K562 (cell line): ENCODE results near the gene FRK. TPM values are rescaled to one million over a fixed set of nuclear protein-coding genes. Genes with fewer than 3 reads are reported as not detected.

Experiments
- ATAC-seq: fragments of 200-7000 bp; cut with Tn5 transposase; 3 replicates; pipeline ENCODE4 v1.9.1; 2020; ENCODE audit warnings: moderate library complexity
- BruUV-seq: library from RNA; stranded (reverse); fragments of 400-500 nt; replicated peaks from 2 replicates; lab custom pipeline; 2021; lab: Mats Ljungman, UMichigan
- CTCF ChIA-PET: fragments of 300-600 bp; formaldehyde crosslinking; extraction: SDS; loops from one replicate; lab custom pipeline; 2021; ENCODE audit warnings: low intra/inter-chr PET ratio; lab: Yijun Ruan, JAX
- POLR2A ChIA-PET: fragments of 300-600, 350-650 bp; sonication (Branson Sonifier 250); formaldehyde crosslinking; extraction: SDS; loops from one replicate; lab custom pipeline; 2021; ENCODE audit warnings: antibody characterized with exemption, inconsistent platforms; lab: Yijun Ruan, JAX
- DNase-seq, 4 experiments: peaks; one replicate each; pipeline versions ENCODE4 v3.0.0 to v3.0.0-alpha.2; 2011 to 2018; ENCODE audit warnings: low spot score in 3 of 4, mixed read lengths in 3 of 4; ENCODE audit errors: extremely low read depth in 1 of 4
- FAIRE-seq: peaks from 2 replicates; lab custom pipeline; 2011; peaks lifted over from hg19 to GRCh38; lab: Jason Lieb, UNC
- H2AFZ ChIP-seq: 2 replicates; pipeline ENCODE4 v1.6.0; 2011; ENCODE audit warnings: low read depth, low read length, control low read depth, inconsistent platforms
- H3K27ac ChIP-seq: fragments of 200-600 bp; 3 replicates; pipeline ENCODE4 v1.8.0; 2011; ENCODE audit warnings: low read depth, mild to moderate bottlenecking, control low read depth, inconsistent platforms, low read length, moderate library complexity, mixed read lengths; ENCODE audit errors: extremely low read depth
- H3K27me3 ChIP-seq, 2 experiments: fragments of 300-600 bp in 1 of 2; 2 replicates in 1 of 2; 3 replicates in 1 of 2; pipeline versions ENCODE4 v1.6.0 to v1.8.0; 2011; ENCODE audit warnings: inconsistent platforms in 2 of 2, low read length in 2 of 2, mild to moderate bottlenecking in 1 of 2, mixed read lengths in 1 of 2, moderate library complexity in 1 of 2; ENCODE audit not compliant: control insufficient read depth in 2 of 2, insufficient read depth in 2 of 2
- H3K36me3 ChIP-seq: fragments of 300-600 bp; 3 replicates; pipeline ENCODE4 v1.8.0; 2011; ENCODE audit warnings: mild to moderate bottlenecking, low read length, inconsistent platforms; ENCODE audit not compliant: control insufficient read depth, insufficient read depth
- H3K4me1 ChIP-seq, 2 experiments: fragments of 200-600 bp in 1 of 2; replicated peaks in 1 of 2; 2 replicates in 1 of 2; 3 replicates in 1 of 2; pipeline versions ENCODE4 v1.5.1 to v1.8.0; 2011; ENCODE audit warnings: inconsistent platforms in 2 of 2, low read length in 2 of 2, mild to moderate bottlenecking in 1 of 2, mixed read lengths in 1 of 2, moderate library complexity in 1 of 2; ENCODE audit not compliant: control insufficient read depth in 2 of 2, insufficient read depth in 2 of 2
- H3K4me2 ChIP-seq: 2 replicates; pipeline ENCODE4 v1.6.1; 2011; ENCODE audit warnings: low read length, control low read depth, inconsistent platforms, mixed read lengths; ENCODE audit not compliant: insufficient read depth
- H3K4me3 ChIP-seq: fragments of 200-600 bp; sonication (generic), shearing (Covaris generic); 2 replicates; pipeline ENCODE4 v1.5.1; 2016; ENCODE audit warnings: control low read depth, inconsistent platforms
- H3K79me2 ChIP-seq: fragments of 200-600 bp; 3 replicates; pipeline ENCODE4 v1.8.0; 2011; ENCODE audit warnings: low read length, inconsistent platforms; ENCODE audit not compliant: control insufficient read depth, insufficient read depth
- H3K9ac ChIP-seq, 2 experiments: 2 replicates each; pipeline versions ENCODE4 v1.6.0 to v1.6.1; 2011; ENCODE audit warnings: low read depth in 2 of 2, low read length in 2 of 2, control low read depth in 1 of 2, inconsistent platforms in 1 of 2, mild to moderate bottlenecking in 1 of 2, mixed read lengths in 1 of 2; ENCODE audit not compliant: insufficient read depth in 1 of 2
- H3K9me1 ChIP-seq: one replicate; pipeline ENCODE4 v1.6.0; 2011; ENCODE audit warnings: inconsistent platforms, mild to moderate bottlenecking, low read length, moderate library complexity; ENCODE audit not compliant: control insufficient read depth, insufficient read depth
- H3K9me3 ChIP-seq: replicated peaks from 2 replicates; pipeline ENCODE4 v1.5.1; 2011; ENCODE audit warnings: low read depth, low read length, inconsistent platforms; ENCODE audit not compliant: control insufficient read depth, insufficient read depth
- H4K20me1 ChIP-seq: replicated peaks from 2 replicates; pipeline ENCODE4 v1.6.1; 2011; ENCODE audit warnings: low read length, inconsistent platforms, mixed read lengths; ENCODE audit not compliant: control insufficient read depth, insufficient read depth
- ARID2 ChIP-seq: fragments of 450-650 bp; IDR thresholded peaks from 2 replicates; pipeline ENCODE4 v1.6.1; 2017; ENCODE audit warnings: antibody characterized with exemption, mild to moderate bottlenecking
- NFYB ChIP-seq: IDR thresholded peaks from 2 replicates; pipeline ENCODE4 v1.6.1; 2011; ENCODE audit warnings: mild to moderate bottlenecking, moderate library complexity; ENCODE audit not compliant: insufficient read length; ENCODE audit errors: extremely low read depth
- RNF219 ChIP-seq: fragments of 250-450 bp; sonication (Bioruptor Pico); IDR thresholded peaks from 2 replicates; pipeline ENCODE4 v1.5.0; 2022; ENCODE audit warnings: mild to moderate bottlenecking
- SMARCA4 ChIP-seq: fragments of 450-650 bp; IDR thresholded peaks from 2 replicates; pipeline ENCODE4 v1.6.1; 2016
- WHSC1 ChIP-seq: IDR thresholded peaks from one replicate; pipeline ENCODE4 v1.6.1; 2012; ENCODE audit warnings: low read length, control low read depth, inconsistent platforms
- ZNF316 ChIP-seq: fragments of 450-650 bp; IDR thresholded peaks from 2 replicates; pipeline ENCODE4 v1.6.1; 2016
- WGBS: fragments of 100-300 bp; shearing (Covaris generic); methylation state at CpG from one replicate; pipeline ENCODE4 v1.1.6; 2016; ENCODE audit warnings: low coverage, mixed read lengths; ENCODE audit not compliant: insufficient coverage; ENCODE audit errors: missing lambda C conversion rate; 5-methylcytosine and 5-hydroxymethylcytosine counted together
- in situ Hi-C: fragments of 300-500 bp; cut with MboI; formaldehyde crosslinking; loops from 4 replicates; pipeline ENCODE4 v1.15.0; 2018; ENCODE audit warnings: inconsistent platforms, mixed read lengths
- intact Hi-C: fragments of 100-400 bp; cut with micrococcal nuclease; formaldehyde crosslinking; loops from 2 replicates; pipeline ENCODE4 v1.14.2; 2022
- polyA plus RNA-seq, 8 experiments: library from polyadenylated mRNA; depleted of rRNA in 4 of 8; stranded (reverse) in 5 of 8; unstranded in 3 of 8; fragments of >200 nt; fragmentation: Nextera tagmentation in 2 of 8; fragmentation: Illumina TruSeq in 1 of 8; extraction: Ambion mirVana in 2 of 8; extraction: Trizol in 1 of 8; gene quantifications; 2 replicates each; pipeline versions ENCODE4 v1.2.1 to v1.2.3, GENCODE V29; 2011 to 2014; ENCODE audit warnings: inconsistent platforms in 1 of 8, missing spikeins in 1 of 8
- total RNA-seq, 7 experiments: library from RNA; depleted of rRNA in 6 of 7; stranded (reverse); fragments of >200 nt in 6 of 7; fragmentation: Illumina TruSeq in 2 of 7; extraction: Trizol in 2 of 7; gene quantifications; 2 replicates each; pipeline versions ENCODE4 v1.2.1 to v1.2.3, GENCODE V29; 2011 to 2021; ENCODE audit warnings: low replicate concordance in 1 of 7
- TF ChIP-seq, protein P1 (sequence below), 2 experiments: fragments of 200-800 bp in 1 of 2; sonication (Bioruptor generic) in 1 of 2; sonication (generic) in 1 of 2; formaldehyde crosslinking in 1 of 2; IDR thresholded peaks in 1 of 2; conservative IDR thresholded peaks in 1 of 2; 2 replicates each; pipeline versions ENCODE4 v1.5.0 to v1.6.1; 2016 to 2020; ENCODE audit warnings: missing compliant biosample characterization in 1 of 2, missing genetic modification characterization in 1 of 2, missing genetic modification reagents in 1 of 2
- TF ChIP-seq, protein P2 (sequence below): fragments of 450-650 bp; IDR thresholded peaks from 2 replicates; pipeline ENCODE4 v1.7.1; 2018; ENCODE audit warnings: mild to moderate bottlenecking, low read depth; ENCODE audit not compliant: partially characterized antibody

The FRK gene
- total and polyA plus RNA-seq, 9 of the 15 experiments (the other 6 are each of a cell fraction or from before 2014, with no cell fraction given): 0.01 to 0.29 (median 0.09) TPM

GRCh38 chr6:116010386-116010785 lies 50.3 kb downstream of the FRK start:
- no TSS peak for BruUV-seq
- Histone ChIP-seq H3K9me3 (no peaks in the 10 kb centered on the region), H3K9ac (no peak overlapping the region), H3K27ac (no peak overlapping the region), H3K4me3 (no peak overlapping the region), H3K27me3 (no peaks in the 10 kb centered on the region), H3K36me3 (no peaks in the 10 kb centered on the region), H3K9me1 (no peaks in the 10 kb centered on the region), H2AFZ (no peak overlapping the region), H3K4me2 (no peak overlapping the region), H3K4me1 (no peaks in the 10 kb centered on the region), H4K20me1 (no peaks in the 10 kb centered on the region), H3K79me2 (no peaks in the 10 kb centered on the region)
- in situ Hi-C loops (no loop called here), intact Hi-C loops (loop anchor here (1.0 kb wide), 1 partner anchor 87 kb away; no protein-coding TSS in a partner anchor)
- ChIA-PET CTCF (interaction anchor here (1.2 to 1.3 kb wide), 2 partner anchors 87 to 91 kb away, joined by 4 to 5 read pairs; partner anchors contain the start of gene NT5DC1), POLR2A (interaction anchor here (0.8 to 1.0 kb wide), 2 partner anchors 42 to 90 kb away, joined by 4 to 5 read pairs; partner anchors contain the start of gene NT5DC1)
- TF ChIP-seq ZNF316 (no peak), RNF219 (CRISPR knock-in tag) (no peak), ARID2 (no peak), SMARCA4 (no peak), WHSC1 (no peak), NFYB (no peak)
- TF ChIP-seq, protein P1, sequence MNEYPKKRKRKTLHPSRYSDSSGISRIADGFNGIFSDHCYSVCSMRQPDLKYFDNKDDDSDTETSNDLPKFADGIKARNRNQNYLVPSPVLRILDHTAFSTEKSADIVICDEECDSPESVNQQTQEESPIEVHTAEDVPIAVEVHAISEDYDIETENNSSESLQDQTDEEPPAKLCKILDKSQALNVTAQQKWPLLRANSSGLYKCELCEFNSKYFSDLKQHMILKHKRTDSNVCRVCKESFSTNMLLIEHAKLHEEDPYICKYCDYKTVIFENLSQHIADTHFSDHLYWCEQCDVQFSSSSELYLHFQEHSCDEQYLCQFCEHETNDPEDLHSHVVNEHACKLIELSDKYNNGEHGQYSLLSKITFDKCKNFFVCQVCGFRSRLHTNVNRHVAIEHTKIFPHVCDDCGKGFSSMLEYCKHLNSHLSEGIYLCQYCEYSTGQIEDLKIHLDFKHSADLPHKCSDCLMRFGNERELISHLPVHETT (CRISPR knock-in tag; conservative IDR thresholded peaks at IDR 0.05 in 1 of 2, IDR thresholded peaks at IDR 0.05 in 1 of 2): no peak
- TF ChIP-seq, protein P2, sequence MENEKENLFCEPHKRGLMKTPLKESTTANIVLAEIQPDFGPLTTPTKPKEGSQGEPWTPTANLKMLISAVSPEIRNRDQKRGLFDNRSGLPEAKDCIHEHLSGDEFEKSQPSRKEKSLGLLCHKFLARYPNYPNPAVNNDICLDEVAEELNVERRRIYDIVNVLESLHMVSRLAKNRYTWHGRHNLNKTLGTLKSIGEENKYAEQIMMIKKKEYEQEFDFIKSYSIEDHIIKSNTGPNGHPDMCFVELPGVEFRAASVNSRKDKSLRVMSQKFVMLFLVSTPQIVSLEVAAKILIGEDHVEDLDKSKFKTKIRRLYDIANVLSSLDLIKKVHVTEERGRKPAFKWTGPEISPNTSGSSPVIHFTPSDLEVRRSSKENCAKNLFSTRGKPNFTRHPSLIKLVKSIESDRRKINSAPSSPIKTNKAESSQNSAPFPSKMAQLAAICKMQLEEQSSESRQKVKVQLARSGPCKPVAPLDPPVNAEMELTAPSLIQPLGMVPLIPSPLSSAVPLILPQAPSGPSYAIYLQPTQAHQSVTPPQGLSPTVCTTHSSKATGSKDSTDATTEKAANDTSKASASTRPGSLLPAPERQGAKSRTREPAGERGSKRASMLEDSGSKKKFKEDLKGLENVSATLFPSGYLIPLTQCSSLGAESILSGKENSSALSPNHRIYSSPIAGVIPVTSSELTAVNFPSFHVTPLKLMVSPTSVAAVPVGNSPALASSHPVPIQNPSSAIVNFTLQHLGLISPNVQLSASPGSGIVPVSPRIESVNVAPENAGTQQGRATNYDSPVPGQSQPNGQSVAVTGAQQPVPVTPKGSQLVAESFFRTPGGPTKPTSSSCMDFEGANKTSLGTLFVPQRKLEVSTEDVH: no peak
- ATAC-seq: no peak
- no peak for DNase-seq
- no peak for FAIRE-seq
- WGBS: 44% methylated on average over 3 of the region's 3 CpGs
